HepG2 (cell line): Measurements from ENCODE around the gene PPP2R5D. TPM values are rescaled to one million over a fixed set of nuclear protein-coding genes. Genes with fewer than 3 reads are reported as not detected.

Experiments
- ATAC-seq: fragments of 200-7000 bp; cut with Tn5 transposase; 3 replicates; pipeline ENCODE4 v1.9.1; 2020; ENCODE audit warnings: mild to moderate bottlenecking, moderate library complexity
- BruUV-seq: library from RNA; stranded (reverse); fragments of 400-500 nt; replicated peaks from 2 replicates; lab custom pipeline; 2021; lab: Mats Ljungman, UMichigan
- CTCF ChIA-PET: fragments of 300-600 bp; formaldehyde crosslinking; extraction: SDS; loops from one replicate; lab custom pipeline; 2021; ENCODE audit warnings: low total read pairs, inconsistent platforms, low intra/inter-chr PET ratio; lab: Yijun Ruan, JAX
- POLR2A ChIA-PET: fragments of 350-600 bp; sonication (Branson Sonifier 250); formaldehyde crosslinking; loops from one replicate; lab custom pipeline; 2020; ENCODE audit warnings: antibody characterized with exemption, inconsistent platforms; lab: Yijun Ruan, JAX
- DNase-seq: peaks from one replicate; pipeline ENCODE4 v3.0.0-alpha.2; 2015; ENCODE audit warnings: low spot score
- FAIRE-seq: peaks from 3 replicates; lab custom pipeline; 2011; peaks lifted over from hg19 to GRCh38; lab: Jason Lieb, UNC
- H2AFZ ChIP-seq: one replicate; pipeline ENCODE4 v1.6.1; 2011; ENCODE audit warnings: low read length, inconsistent platforms
- H3K27ac ChIP-seq: fragments of 300-600 bp; 3 replicates; pipeline ENCODE4 v1.8.0; 2011; ENCODE audit warnings: mixed run types, mild to moderate bottlenecking, mixed read lengths, low read length, inconsistent platforms; ENCODE audit not compliant: insufficient read depth; ENCODE audit errors: extremely low read length
- H3K27me3 ChIP-seq, 2 experiments: fragments of 200-600 bp in 1 of 2; 2 replicates in 1 of 2; 3 replicates in 1 of 2; pipeline versions ENCODE4 v1.6.0 to v1.8.0; 2011; ENCODE audit warnings: low read length in 2 of 2, mild to moderate bottlenecking in 2 of 2, moderate library complexity in 2 of 2, inconsistent platforms in 1 of 2; ENCODE audit not compliant: insufficient read depth in 2 of 2, control insufficient read depth in 1 of 2
- H3K36me3 ChIP-seq, 2 experiments: fragments of 200-600 bp in 1 of 2; replicated peaks in 1 of 2; 2 replicates in 1 of 2; 3 replicates in 1 of 2; pipeline versions ENCODE4 v1.5.1 to v1.8.0; 2011; ENCODE audit warnings: low read length in 2 of 2, inconsistent platforms in 1 of 2; ENCODE audit not compliant: insufficient read depth in 2 of 2, control insufficient read depth in 1 of 2
- H3K4me1 ChIP-seq: 2 replicates; pipeline ENCODE4 v1.5.1; 2012; ENCODE audit warnings: low read length, inconsistent platforms; ENCODE audit not compliant: insufficient read depth
- H3K4me2 ChIP-seq: 2 replicates; pipeline ENCODE4 v1.6.0; 2011; ENCODE audit warnings: low read depth, low read length, inconsistent platforms
- H3K4me3 ChIP-seq, 3 experiments: fragments of 200-600 bp in 1 of 3; sonication (generic), shearing (Covaris generic) in 1 of 3; replicated peaks in 1 of 3; 2 replicates each; pipeline ENCODE4 v1.5.1; 2011 to 2016; ENCODE audit warnings: low read length in 3 of 3, inconsistent platforms in 2 of 3, low read depth in 2 of 3, mild to moderate bottlenecking in 2 of 3, control low read depth in 1 of 3, mixed read lengths in 1 of 3; ENCODE audit not compliant: insufficient read depth in 1 of 3
- H3K79me2 ChIP-seq: one replicate; pipeline ENCODE4 v1.6.1; 2011; ENCODE audit warnings: low read length, inconsistent platforms; ENCODE audit not compliant: insufficient read depth
- H3K9ac ChIP-seq: 2 replicates; pipeline ENCODE4 v1.6.0; 2011; ENCODE audit warnings: mild to moderate bottlenecking, low read depth, low read length, inconsistent platforms; ENCODE audit not compliant: insufficient read depth
- H3K9me3 ChIP-seq: 2 replicates; pipeline ENCODE4 v1.5.1; 2012; ENCODE audit warnings: mild to moderate bottlenecking, low read length
- H4K20me1 ChIP-seq: 2 replicates; pipeline ENCODE4 v1.6.0; 2011; ENCODE audit warnings: inconsistent platforms, mild to moderate bottlenecking, low read length, moderate library complexity; ENCODE audit not compliant: insufficient read depth
- GATA4 ChIP-seq: sonication (generic); IDR thresholded peaks from 2 replicates; pipeline ENCODE4 v1.6.1; 2016; ENCODE audit warnings: antibody characterized with exemption, low read depth, borderline replicate concordance
- KAT8 ChIP-seq: IDR thresholded peaks from 2 replicates; pipeline ENCODE4 v1.6.1; 2016; ENCODE audit warnings: missing genetic modification reagents, missing compliant biosample characterization
- PCBP2 ChIP-seq: fragments of 200-400 bp; formaldehyde crosslinking; optimal IDR thresholded peaks from 2 replicates; pipeline ENCODE3; 2018; ENCODE audit warnings: low read length, low read depth; ENCODE audit not compliant: poor library complexity, severe bottlenecking
- RAD21 ChIP-seq: fragments of 450-650 bp; formaldehyde crosslinking; IDR thresholded peaks from 2 replicates; pipeline ENCODE4 v1.5.0; 2020; ENCODE audit warnings: mild to moderate bottlenecking
- ZNF550 ChIP-seq: sonication (generic); formaldehyde crosslinking; IDR thresholded peaks from 2 replicates; pipeline ENCODE4 v1.4.0; 2020; ENCODE audit warnings: mild to moderate bottlenecking, missing genetic modification reagents, borderline replicate concordance
- WGBS: methylation state at CpG from one replicate; pipeline ENCODE4 v1.1.6; 2017; ENCODE audit warnings: low lambda C conversion rate; 5-methylcytosine and 5-hydroxymethylcytosine counted together
- in situ Hi-C: cut with HindIII; loops from 2 replicates; pipeline ENCODE4 v1.10.0; 2017; ENCODE audit warnings: low pct_unique_long_range_greater_than_20kb; ENCODE audit not compliant: extremely low pct_ligation_motif_present
- intact Hi-C: fragments of 100-400 bp; cut with micrococcal nuclease; formaldehyde crosslinking; loops from one replicate; pipeline ENCODE4 v1.10.0; 2022; ENCODE audit not compliant: unreplicated experiment
- polyA plus RNA-seq, 8 experiments: library from polyadenylated mRNA; depleted of rRNA in 3 of 8; stranded (reverse) in 7 of 8; unstranded in 1 of 8; fragments of >200 nt; fragmentation: Illumina TruSeq in 4 of 8; extraction: Trizol in 4 of 8; gene quantifications; 2 replicates each; pipeline versions ENCODE4 v1.2.1 to v1.2.3, GENCODE V29; 2011 to 2016; ENCODE audit warnings: low read depth in 4 of 8, missing spikeins in 1 of 8, mixed read lengths in 1 of 8; ENCODE audit not compliant: insufficient read depth in 1 of 8
- total RNA-seq, 5 experiments: library from RNA; depleted of rRNA; stranded (reverse); fragments of >200 nt; fragmentation: Illumina TruSeq; extraction: Trizol; gene quantifications; 2 replicates each; pipeline ENCODE4 v1.2.3, GENCODE V29; 2016; ENCODE audit warnings: low read depth in 1 of 5
- TF ChIP-seq, protein P1 (sequence below): sonication (generic); formaldehyde crosslinking; IDR thresholded peaks from 2 replicates; pipeline ENCODE4 v1.4.0; 2020; ENCODE audit warnings: mild to moderate bottlenecking, missing genetic modification reagents
- TF ChIP-seq, protein P2 (sequence below): sonication (generic); formaldehyde crosslinking; IDR thresholded peaks from 2 replicates; pipeline ENCODE4 v1.5.0; 2020; ENCODE audit warnings: missing genetic modification reagents
- TF ChIP-seq, protein P3 (sequence below): sonication (generic); formaldehyde crosslinking; IDR thresholded peaks from 2 replicates; pipeline ENCODE4; 2020; ENCODE audit warnings: missing genetic modification reagents, mild to moderate bottlenecking, borderline replicate concordance
- TF ChIP-seq, protein P4 (sequence below): sonication (generic); formaldehyde crosslinking; IDR thresholded peaks from one replicate; pipeline ENCODE4 v1.5.1; 2020; ENCODE audit warnings: mild to moderate bottlenecking, missing genetic modification reagents; ENCODE audit errors: not compliant biosample characterization

Gene PPP2R5D
- total and polyA plus RNA-seq, 2 of the 13 experiments (the other 11 are each of a cell fraction or from before 2014, with no cell fraction given), result 53.7 to 60.4 TPM

DNA sequence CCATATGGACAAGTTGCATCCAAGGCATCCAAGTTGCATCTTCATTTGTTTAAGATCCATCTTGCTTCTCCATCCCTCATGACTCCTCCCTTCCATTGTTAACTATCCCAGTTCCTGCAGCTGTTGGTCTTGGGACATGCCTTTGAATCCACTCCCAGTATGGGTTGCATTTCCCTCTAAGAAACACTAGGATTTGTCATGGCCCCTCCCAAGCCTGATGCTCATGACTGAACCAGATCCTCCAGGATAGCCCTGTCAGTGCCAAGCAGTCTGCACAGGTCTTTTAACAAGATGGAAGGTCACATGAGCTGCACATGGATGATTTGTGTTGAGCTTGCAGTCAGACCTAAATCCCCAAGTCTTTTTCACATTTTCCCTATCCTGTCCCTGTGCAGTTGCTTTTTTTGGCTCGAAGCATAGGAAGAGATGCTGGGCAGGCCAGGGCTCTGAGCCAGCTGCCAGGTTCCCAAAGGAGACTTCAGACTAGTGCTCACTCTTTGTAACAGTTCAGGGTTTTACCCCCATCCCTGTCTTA is 4.2 kb downstream of the PPP2R5D start:
- no TSS peak for BruUV-seq
- Histone ChIP-seq H4K20me1 (no peaks in the 10 kb centered on the region), H3K4me2 (no peak overlapping the region), H3K4me1 (peaks cover 30% of the 10 kb centered on the region), H3K36me3 (peaks cover 7 to 27% of the 10 kb centered on the region in 2 experiments), H2AFZ (no peak overlapping the region), H3K27me3 (no peaks in the 10 kb centered on the region; a peak in 1 of 5 replicates), H3K27ac (no peak overlapping the region), H3K79me2 (peaks cover 22% of the 10 kb centered on the region), H3K4me3 (no peak overlapping the region), H3K9ac (no peak overlapping the region), H3K9me3 (no peaks in the 10 kb centered on the region)
- DNase-seq (no peak), FAIRE-seq (no peak), ATAC-seq (no peak)
- ChIA-PET POLR2A (interaction anchor here (0.9 to 2.5 kb wide), 3 partner anchors 10 to 109 kb away, joined by 3 to 17 read pairs (median 5); partner anchors contain the start of genes PEX6 and RPL7L1), CTCF (no interaction called here)
- intact Hi-C loops (no loop called here), in situ Hi-C loops (no loop called here)
- WGBS, result 94% methylated on average over 1 of the region's 1 CpG
- TF ChIP-seq GATA4 (no peak), KAT8 (CRISPR knock-in tag) (no peak), RAD21 (no peak), ZNF550 (CRISPR knock-in tag) (no peak), PCBP2 (no peak)
- TF ChIP-seq, protein P1, sequence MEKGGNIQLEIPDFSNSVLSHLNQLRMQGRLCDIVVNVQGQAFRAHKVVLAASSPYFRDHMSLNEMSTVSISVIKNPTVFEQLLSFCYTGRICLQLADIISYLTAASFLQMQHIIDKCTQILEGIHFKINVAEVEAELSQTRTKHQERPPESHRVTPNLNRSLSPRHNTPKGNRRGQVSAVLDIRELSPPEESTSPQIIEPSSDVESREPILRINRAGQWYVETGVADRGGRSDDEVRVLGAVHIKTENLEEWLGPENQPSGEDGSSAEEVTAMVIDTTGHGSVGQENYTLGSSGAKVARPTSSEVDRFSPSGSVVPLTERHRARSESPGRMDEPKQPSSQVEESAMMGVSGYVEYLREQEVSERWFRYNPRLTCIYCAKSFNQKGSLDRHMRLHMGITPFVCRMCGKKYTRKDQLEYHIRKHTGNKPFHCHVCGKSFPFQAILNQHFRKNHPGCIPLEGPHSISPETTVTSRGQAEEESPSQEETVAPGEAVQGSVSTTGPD (CRISPR knock-in tag), result no peak
- TF ChIP-seq, protein P2, sequence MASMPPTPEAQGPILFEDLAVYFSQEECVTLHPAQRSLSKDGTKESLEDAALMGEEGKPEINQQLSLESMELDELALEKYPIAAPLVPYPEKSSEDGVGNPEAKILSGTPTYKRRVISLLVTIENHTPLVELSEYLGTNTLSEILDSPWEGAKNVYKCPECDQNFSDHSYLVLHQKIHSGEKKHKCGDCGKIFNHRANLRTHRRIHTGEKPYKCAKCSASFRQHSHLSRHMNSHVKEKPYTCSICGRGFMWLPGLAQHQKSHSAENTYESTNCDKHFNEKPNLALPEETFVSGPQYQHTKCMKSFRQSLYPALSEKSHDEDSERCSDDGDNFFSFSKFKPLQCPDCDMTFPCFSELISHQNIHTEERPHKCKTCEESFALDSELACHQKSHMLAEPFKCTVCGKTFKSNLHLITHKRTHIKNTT (CRISPR knock-in tag), result no peak
- TF ChIP-seq, protein P3, sequence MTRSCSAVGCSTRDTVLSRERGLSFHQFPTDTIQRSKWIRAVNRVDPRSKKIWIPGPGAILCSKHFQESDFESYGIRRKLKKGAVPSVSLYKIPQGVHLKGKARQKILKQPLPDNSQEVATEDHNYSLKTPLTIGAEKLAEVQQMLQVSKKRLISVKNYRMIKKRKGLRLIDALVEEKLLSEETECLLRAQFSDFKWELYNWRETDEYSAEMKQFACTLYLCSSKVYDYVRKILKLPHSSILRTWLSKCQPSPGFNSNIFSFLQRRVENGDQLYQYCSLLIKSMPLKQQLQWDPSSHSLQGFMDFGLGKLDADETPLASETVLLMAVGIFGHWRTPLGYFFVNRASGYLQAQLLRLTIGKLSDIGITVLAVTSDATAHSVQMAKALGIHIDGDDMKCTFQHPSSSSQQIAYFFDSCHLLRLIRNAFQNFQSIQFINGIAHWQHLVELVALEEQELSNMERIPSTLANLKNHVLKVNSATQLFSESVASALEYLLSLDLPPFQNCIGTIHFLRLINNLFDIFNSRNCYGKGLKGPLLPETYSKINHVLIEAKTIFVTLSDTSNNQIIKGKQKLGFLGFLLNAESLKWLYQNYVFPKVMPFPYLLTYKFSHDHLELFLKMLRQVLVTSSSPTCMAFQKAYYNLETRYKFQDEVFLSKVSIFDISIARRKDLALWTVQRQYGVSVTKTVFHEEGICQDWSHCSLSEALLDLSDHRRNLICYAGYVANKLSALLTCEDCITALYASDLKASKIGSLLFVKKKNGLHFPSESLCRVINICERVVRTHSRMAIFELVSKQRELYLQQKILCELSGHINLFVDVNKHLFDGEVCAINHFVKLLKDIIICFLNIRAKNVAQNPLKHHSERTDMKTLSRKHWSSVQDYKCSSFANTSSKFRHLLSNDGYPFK (CRISPR knock-in tag), result no peak
- TF ChIP-seq, protein P4, sequence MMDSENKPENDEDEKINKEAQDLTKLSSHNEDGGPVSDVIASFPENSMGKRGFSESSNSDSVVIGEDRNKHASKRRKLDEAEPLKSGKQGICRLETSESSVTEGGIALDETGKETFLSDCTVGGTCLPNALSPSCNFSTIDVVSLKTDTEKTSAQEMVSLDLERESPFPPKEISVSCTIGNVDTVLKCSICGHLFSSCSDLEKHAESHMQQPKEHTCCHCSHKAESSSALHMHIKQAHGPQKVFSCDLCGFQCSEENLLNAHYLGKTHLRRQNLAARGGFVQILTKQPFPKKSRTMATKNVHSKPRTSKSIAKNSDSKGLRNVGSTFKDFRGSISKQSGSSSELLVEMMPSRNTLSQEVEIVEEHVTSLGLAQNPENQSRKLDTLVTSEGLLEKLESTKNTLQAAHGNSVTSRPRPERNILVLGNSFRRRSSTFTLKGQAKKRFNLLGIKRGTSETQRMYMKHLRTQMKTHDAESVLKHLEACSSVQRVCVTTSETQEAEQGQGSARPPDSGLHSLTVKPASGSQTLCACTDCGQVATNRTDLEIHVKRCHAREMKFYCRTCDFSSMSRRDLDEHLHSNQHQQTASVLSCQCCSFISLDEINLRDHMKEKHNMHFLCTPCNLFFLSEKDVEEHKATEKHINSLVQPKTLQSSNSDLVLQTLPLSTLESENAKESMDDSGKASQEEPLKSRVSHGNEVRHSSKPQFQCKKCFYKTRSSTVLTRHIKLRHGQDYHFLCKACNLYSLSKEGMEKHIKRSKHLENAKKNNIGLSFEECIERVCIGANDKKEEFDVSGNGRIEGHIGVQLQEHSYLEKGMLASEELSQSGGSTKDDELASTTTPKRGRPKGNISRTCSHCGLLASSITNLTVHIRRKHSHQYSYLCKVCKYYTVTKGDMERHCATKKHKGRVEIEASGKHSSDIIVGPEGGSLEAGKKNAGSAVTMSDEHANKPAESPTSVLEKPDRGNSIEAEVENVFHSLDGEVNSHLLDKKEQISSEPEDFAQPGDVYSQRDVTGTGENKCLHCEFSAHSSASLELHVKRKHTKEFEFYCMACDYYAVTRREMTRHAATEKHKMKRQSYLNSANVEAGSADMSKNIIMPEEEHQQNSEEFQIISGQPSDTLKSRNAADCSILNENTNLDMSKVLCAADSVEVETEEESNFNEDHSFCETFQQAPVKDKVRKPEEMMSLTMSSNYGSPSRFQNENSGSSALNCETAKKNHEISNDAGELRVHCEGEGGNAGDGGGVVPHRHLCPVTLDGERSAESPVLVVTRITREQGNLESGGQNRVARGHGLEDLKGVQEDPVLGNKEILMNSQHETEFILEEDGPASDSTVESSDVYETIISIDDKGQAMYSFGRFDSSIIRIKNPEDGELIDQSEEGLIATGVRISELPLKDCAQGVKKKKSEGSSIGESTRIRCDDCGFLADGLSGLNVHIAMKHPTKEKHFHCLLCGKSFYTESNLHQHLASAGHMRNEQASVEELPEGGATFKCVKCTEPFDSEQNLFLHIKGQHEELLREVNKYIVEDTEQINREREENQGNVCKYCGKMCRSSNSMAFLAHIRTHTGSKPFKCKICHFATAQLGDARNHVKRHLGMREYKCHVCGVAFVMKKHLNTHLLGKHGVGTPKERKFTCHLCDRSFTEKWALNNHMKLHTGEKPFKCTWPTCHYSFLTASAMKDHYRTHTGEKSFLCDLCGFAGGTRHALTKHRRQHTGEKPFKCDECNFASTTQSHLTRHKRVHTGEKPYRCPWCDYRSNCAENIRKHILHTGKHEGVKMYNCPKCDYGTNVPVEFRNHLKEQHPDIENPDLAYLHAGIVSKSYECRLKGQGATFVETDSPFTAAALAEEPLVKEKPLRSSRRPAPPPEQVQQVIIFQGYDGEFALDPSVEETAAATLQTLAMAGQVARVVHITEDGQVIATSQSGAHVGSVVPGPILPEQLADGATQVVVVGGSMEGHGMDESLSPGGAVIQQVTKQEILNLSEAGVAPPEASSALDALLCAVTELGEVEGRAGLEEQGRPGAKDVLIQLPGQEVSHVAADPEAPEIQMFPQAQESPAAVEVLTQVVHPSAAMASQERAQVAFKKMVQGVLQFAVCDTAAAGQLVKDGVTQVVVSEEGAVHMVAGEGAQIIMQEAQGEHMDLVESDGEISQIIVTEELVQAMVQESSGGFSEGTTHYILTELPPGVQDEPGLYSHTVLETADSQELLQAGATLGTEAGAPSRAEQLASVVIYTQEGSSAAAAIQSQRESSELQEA, result no peak
